BLaER1 (cell line): ENCODE data around the gene MAIP1.

Experiments used
- H3K27ac ChIP-seq: shearing (Covaris generic); formaldehyde crosslinking; 2 replicates; pipeline ENCODE4 v1.8.1; 2022
- H3K27me3 ChIP-seq: shearing (Covaris generic); formaldehyde crosslinking; 2 replicates; pipeline ENCODE4 v1.8.1; 2022
- H3K36me3 ChIP-seq: shearing (Covaris generic); formaldehyde crosslinking; 2 replicates; pipeline ENCODE4 v1.8.1; 2022
- H3K4me1 ChIP-seq: shearing (Covaris generic); formaldehyde crosslinking; 2 replicates; pipeline ENCODE4 v1.8.1; 2022
- H3K4me2 ChIP-seq: shearing (Covaris generic); formaldehyde crosslinking; 2 replicates; pipeline ENCODE4 v1.8.1; 2022
- H3K4me3 ChIP-seq: shearing (Covaris generic); formaldehyde crosslinking; 2 replicates; pipeline ENCODE4 v1.8.1; 2022
- H3K9ac ChIP-seq: shearing (Covaris generic); formaldehyde crosslinking; 2 replicates; pipeline ENCODE4 v1.8.1; 2022
- H3K9me3 ChIP-seq: shearing (Covaris generic); formaldehyde crosslinking; 2 replicates; pipeline ENCODE4 v1.8.1; 2022
- H4K20me1 ChIP-seq: shearing (Covaris generic); formaldehyde crosslinking; 2 replicates; pipeline ENCODE4 v1.8.1; 2022
- Cebpa-rat ChIP-seq: shearing (Covaris generic); IDR thresholded peaks from 2 replicates; pipeline ENCODE4 v1.8.1; 2022

The MAIP1 gene

DNA sequence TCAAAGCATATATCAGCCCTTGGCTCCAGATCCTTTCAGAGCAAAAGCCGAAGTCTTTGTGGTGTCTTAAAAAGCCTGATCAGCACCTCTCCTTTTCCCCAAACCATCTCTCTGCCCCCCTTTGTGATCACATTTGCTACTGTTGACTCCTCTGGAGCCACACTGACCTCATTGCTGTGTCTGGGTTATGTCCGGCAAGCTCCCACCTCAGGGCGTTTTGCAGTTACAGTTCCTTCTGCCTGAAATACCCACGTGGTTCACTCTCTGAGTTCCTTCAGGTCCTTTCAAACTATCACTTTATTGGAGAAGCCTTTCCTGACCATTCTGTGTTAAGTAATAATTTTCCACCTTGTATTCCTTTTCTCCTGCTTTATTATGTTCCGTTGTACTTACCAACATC lies 32.5 kb upstream of the MAIP1 start:
- Histone ChIP-seq H3K27ac (no peak overlapping the region), H4K20me1 (peaks cover 82% of the 10 kb centered on the region), H3K4me1 (no peaks in the 10 kb centered on the region), H3K4me2 (no peak overlapping the region), H3K9ac (no peak overlapping the region), H3K27me3 (no peaks in the 10 kb centered on the region), H3K4me3 (no peak overlapping the region), H3K36me3 (peaks cover 63% of the 10 kb centered on the region), H3K9me3 (peaks cover 18% of the 10 kb centered on the region)
- TF ChIP-seq Cebpa-rat, result no peak

DNA sequence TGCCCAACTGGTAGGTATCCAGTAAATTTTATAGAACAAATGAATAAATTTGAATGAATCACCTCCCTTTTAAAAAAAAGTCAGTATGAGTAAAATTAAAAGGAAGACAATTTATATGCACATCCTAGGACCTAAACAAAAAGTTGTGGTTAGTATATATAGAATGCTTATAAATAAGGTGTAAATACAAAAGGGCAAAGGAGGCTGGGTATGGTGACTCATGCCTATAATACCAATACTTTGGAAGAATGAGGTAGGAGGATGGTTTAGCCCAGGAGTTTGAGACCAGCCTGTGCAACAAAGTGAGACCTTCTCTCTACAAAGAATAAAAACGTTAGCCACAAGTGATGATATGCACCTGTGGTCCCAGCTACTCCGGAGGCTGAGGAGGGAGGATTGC lies 31.5 kb upstream of the MAIP1 start:
- TF ChIP-seq Cebpa-rat, result no peak
- Histone ChIP-seq H3K4me3 (no peak overlapping the region), H3K4me2 (no peak overlapping the region), H3K9ac (no peak overlapping the region), H3K27ac (no peak overlapping the region), H3K27me3 (no peaks in the 10 kb centered on the region), H3K36me3 (peaks cover 61% of the 10 kb centered on the region), H3K4me1 (no peaks in the 10 kb centered on the region), H3K9me3 (peaks cover 10% of the 10 kb centered on the region; the same call in 1 of the 2 replicates), H4K20me1 (peaks cover 88% of the 10 kb centered on the region)

DNA sequence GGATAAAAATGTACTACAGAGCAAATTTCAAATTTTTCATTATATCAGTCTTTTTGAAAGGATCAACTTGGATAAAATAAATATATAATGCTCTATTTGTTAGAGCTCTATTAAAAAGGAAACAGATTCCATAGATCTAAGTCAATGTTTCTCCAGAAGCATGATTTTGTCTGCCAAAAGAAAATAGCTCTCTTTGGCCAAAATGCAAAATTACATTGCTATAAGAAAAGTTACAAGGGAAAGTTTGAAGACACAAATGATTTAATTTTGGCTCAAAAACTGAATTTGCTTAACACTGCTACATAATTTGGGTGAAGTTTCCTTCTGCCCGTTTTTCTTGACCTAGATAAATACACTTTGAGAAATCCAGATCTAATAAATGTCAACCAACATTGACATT lies 28.6 kb upstream of the MAIP1 start:
- Histone ChIP-seq H3K27me3 (no peaks in the 10 kb centered on the region), H3K4me3 (no peak overlapping the region), H4K20me1 (peaks cover 65% of the 10 kb centered on the region), H3K36me3 (peaks cover 64% of the 10 kb centered on the region), H3K9ac (no peak overlapping the region), H3K4me1 (no peaks in the 10 kb centered on the region), H3K27ac (no peak overlapping the region), H3K9me3 (no peaks in the 10 kb centered on the region), H3K4me2 (no peak overlapping the region)
- no peak for TF ChIP-seq Cebpa-rat

DNA sequence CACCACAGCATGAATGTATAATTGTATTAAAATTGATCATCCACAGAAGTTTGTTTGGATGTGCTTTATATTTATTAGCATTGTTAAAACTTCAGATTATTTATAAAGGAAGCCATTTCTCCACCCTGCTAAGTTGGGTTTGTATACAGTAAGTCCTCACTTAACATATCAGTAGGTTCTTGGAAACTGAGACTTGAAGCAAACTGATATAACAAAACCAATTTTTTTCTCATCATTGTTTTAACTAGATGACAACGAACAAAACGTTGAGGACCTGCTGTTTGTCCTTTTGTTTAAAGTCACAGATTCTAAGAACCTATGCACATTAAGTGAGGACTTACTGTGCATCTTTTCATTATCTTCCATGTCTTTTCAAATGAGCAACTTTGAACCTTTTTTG lies 27.2 kb upstream of the MAIP1 start:
- no peak for TF ChIP-seq Cebpa-rat

DNA sequence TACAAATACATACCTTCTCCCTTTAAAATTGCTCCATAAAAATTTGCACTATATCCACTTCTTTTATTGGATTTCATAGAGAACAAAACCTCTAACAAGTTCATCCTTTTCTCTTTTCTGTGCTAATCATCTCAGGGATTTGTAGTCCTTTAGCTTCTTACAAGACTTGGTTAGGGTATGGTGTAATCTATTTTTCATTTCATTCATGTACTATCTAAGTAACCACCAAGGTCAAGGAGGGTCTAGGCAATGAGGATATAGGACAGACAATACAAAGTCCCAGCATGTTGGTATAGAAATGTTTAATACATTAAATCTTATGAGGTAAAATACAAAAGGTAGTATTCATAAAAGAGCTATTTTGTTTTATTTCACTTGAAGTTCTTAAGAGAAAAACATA lies 26.8 kb upstream of the MAIP1 start:
- Histone ChIP-seq H3K27me3 (no peaks in the 10 kb centered on the region), H3K4me1 (0 out of 2 replicates have a peak, but pooled peaks cover 7% of the 10 kb centered on the region), H3K4me3 (no peak overlapping the region), H3K27ac (no peak overlapping the region), H3K9me3 (no peaks in the 10 kb centered on the region), H3K36me3 (peaks cover 70% of the 10 kb centered on the region), H3K9ac (no peak overlapping the region), H4K20me1 (peaks cover 46% of the 10 kb centered on the region), H3K4me2 (no peak overlapping the region)
- TF ChIP-seq Cebpa-rat, result no peak

More for the DNA sequence above, 27.2 kb upstream of the MAIP1 start:
- H3K9ac ChIP-seq, result no peak overlapping the region
- 0 out of 2 replicates have a peak, but pooled peaks cover 4% of the 10 kb centered on the region for H3K4me1 ChIP-seq
- peaks cover 66% of the 10 kb centered on the region for H3K36me3 ChIP-seq
- H4K20me1 ChIP-seq, result peaks cover 50% of the 10 kb centered on the region
- H3K27me3 ChIP-seq, result no peaks in the 10 kb centered on the region
- no peak overlapping the region for H3K4me2 ChIP-seq
- no peak overlapping the region for H3K27ac ChIP-seq
- no peak overlapping the region for H3K4me3 ChIP-seq
- no peaks in the 10 kb centered on the region for H3K9me3 ChIP-seq

DNA sequence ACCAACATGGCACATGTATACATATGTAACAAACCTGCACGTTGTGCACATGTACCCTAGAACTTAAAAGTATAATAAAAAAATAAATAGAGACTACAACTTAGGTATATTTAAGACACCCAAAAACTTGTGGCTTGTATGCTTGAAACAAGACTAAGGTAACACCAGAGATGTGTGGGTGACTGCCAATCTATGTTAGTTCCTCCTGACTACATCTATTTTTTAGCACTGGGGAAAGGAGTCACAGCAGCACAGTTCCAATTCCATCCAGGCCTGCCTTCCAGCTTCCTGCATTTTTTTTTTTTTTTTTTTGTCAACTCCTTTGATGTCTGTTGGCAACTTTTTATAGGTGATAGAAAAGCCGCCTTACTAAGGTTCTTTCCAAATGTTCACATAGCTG lies 26.1 kb upstream of the MAIP1 start:
- H3K9ac ChIP-seq, result no peak overlapping the region
- peaks cover 40% of the 10 kb centered on the region for H4K20me1 ChIP-seq
- H3K27ac ChIP-seq, result no peak overlapping the region
- no peak for TF ChIP-seq Cebpa-rat
- H3K27me3 ChIP-seq, result no peaks in the 10 kb centered on the region
- peaks cover 66% of the 10 kb centered on the region for H3K36me3 ChIP-seq
- H3K4me2 ChIP-seq, result no peak overlapping the region
- no peak overlapping the region for H3K4me3 ChIP-seq
- no peaks in the 10 kb centered on the region for H3K9me3 ChIP-seq
- 0 out of 2 replicates have a peak, but pooled peaks cover 9% of the 10 kb centered on the region for H3K4me1 ChIP-seq

DNA sequence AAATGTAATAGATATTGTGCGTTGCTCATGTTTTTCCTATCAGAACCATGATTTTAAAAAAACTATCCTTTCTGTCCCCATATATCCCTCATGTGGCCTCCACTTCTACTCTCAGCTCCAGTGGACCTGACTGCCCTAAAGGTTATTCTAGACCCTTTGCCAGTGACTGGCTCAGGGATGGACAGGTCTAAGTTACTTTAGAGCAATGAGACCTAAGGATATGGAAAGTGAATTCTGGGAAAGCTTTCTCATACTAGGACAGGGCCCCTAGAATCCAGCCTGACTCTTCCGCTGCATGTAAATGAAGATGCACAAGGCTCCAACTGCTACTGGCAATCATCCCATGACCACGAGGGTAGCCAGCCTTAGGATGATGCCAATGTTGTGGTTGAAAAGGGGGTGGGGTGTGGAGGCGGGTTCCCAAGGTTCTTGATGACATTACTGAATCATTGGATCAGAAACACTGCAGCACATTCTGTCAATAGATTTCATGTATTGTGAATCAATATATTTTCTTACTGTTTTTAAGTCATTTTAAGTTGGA lies 23.0 kb upstream of the MAIP1 start:
- Histone ChIP-seq H3K4me3 (no peak overlapping the region), H3K9me3 (no peaks in the 10 kb centered on the region), H4K20me1 (peaks cover 17% of the 10 kb centered on the region; the same call in 1 of the 2 replicates), H3K4me1 (0 out of 2 replicates have a peak, but pooled peaks cover 9% of the 10 kb centered on the region), H3K27me3 (no peaks in the 10 kb centered on the region), H3K4me2 (no peak overlapping the region), H3K27ac (no peak overlapping the region), H3K36me3 (peaks cover 59% of the 10 kb centered on the region), H3K9ac (no peak overlapping the region)
- TF ChIP-seq Cebpa-rat, result no peak

DNA sequence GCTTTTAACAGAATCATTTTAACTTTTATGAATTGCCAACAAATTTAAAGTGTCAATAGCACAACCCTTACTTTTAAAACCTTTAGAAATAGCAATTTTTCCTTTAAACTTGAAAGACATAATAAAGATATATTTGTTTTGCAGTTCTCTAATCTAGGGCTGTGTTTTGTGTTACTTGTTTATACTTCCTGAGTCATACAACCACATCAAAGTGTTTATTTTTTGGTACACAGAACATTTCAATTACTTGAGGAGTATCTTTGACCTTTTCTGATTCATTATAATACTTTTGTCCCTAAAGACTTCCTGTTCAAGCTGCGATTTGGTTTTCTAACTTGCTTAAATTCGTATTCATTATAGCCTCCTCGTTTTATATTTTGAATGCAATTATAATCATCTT lies 21.9 kb upstream of the MAIP1 start:
- no peaks in the 10 kb centered on the region for H3K9me3 ChIP-seq
- 0 out of 2 replicates have a peak, but pooled peaks cover 9% of the 10 kb centered on the region for H3K4me1 ChIP-seq
- H4K20me1 ChIP-seq, result peaks cover 6% of the 10 kb centered on the region; the same call in 1 of the 2 replicates
- no peak overlapping the region for H3K9ac ChIP-seq
- H3K27ac ChIP-seq, result no peak overlapping the region
- peaks cover 62% of the 10 kb centered on the region for H3K36me3 ChIP-seq
- no peak for TF ChIP-seq Cebpa-rat
- no peak overlapping the region for H3K4me2 ChIP-seq
- no peaks in the 10 kb centered on the region for H3K27me3 ChIP-seq
- H3K4me3 ChIP-seq, result no peak overlapping the region

DNA sequence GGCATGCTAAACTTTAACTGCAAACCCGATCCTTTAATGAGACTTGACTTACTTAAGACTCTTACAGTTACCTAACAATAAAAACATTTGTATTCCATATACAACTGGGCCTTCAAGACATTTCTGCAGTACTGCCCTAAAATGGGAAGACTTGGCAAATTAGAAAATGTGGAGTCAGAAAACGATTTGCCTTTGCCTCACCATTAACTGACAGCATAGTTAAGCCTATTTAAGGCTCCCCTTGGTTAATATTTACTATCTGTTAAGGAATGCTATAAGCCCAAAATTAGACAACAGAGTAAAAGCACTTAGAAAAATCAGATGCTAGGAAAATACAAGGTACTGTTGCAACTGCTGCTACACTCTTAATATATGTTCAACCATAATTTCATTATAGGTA lies 18.8 kb upstream of the MAIP1 start:
- Histone ChIP-seq H3K9me3 (no peaks in the 10 kb centered on the region), H3K27ac (no peak overlapping the region), H3K4me3 (no peak overlapping the region), H4K20me1 (peaks cover 9% of the 10 kb centered on the region; the same call in 1 of the 2 replicates), H3K4me1 (0 out of 2 replicates have a peak, but pooled peaks cover 9% of the 10 kb centered on the region), H3K9ac (no peak overlapping the region), H3K36me3 (peaks cover 57% of the 10 kb centered on the region), H3K27me3 (no peaks in the 10 kb centered on the region), H3K4me2 (no peak overlapping the region)
- TF ChIP-seq Cebpa-rat, result no peak

DNA sequence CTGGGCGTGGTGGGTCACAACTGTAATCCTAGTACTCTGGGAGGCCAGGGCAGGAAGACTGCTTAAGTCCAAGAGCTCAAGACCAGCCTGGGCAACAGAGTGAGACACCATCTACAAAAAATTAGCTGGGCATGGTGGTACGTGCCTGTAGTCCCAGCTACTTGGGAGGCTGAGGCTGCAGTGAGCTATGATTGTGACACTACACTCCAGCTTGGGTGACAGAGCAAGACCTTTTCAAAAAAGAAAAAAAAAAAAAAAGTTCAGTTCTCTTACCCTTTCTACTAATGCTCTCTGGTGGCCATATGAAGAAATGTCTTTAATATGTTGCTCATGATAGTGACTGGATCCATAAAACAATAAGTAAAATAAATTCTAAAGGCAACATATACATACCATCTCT lies 15.0 kb upstream of the MAIP1 start:
- Histone ChIP-seq H3K4me1 (no peaks in the 10 kb centered on the region), H3K36me3 (peaks cover 66% of the 10 kb centered on the region), H3K4me3 (no peak overlapping the region), H3K9ac (no peak overlapping the region), H3K9me3 (no peaks in the 10 kb centered on the region), H3K4me2 (no peak overlapping the region), H3K27me3 (no peaks in the 10 kb centered on the region), H4K20me1 (peaks cover 35% of the 10 kb centered on the region; the same call in 1 of the 2 replicates), H3K27ac (no peak overlapping the region)
- no peak for TF ChIP-seq Cebpa-rat

DNA sequence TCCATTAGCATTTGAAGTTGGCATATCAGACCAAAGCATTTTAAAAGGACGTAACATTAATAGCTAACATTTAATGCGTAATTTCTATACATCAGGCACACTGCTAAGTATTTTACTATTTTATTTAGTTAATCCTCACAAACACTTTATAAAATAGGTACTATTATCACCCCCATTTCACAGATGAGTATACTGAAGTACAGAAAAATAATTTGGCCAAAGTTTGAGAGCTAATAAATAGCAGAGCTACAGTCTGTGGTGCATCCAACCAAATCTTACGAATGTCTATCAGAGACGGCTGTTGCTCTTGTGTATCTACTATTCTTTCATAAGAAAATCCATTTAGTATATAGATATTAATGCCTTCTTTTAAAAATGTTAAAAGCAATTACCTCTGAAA lies 12.0 kb upstream of the MAIP1 start:
- H3K9ac ChIP-seq, result no peak overlapping the region
- H3K4me2 ChIP-seq, result no peak overlapping the region
- peaks cover 35% of the 10 kb centered on the region; the same call in 1 of the 2 replicates for H4K20me1 ChIP-seq
- no peaks in the 10 kb centered on the region for H3K9me3 ChIP-seq
- H3K27ac ChIP-seq, result no peak overlapping the region
- H3K36me3 ChIP-seq, result peaks cover 78% of the 10 kb centered on the region
- no peaks in the 10 kb centered on the region for H3K27me3 ChIP-seq
- H3K4me1 ChIP-seq, result no peaks in the 10 kb centered on the region
- H3K4me3 ChIP-seq, result no peak overlapping the region
- TF ChIP-seq Cebpa-rat, result no peak
